NCI-H748 (cell line): ENCODE results near the gene MAN2A2.

Source experiments
- DNase-seq: peaks from one replicate; lab custom pipeline; 2025; ENCODE audit not compliant: unreplicated experiment; lab: John Stamatoyannopoulos, UW

MAN2A2 gene

GRCh38 chr15:90902840-90903732 is at the start of gene MAN2A2:
Gene MAN2A2 (plus strand): TSS chr15:90903302. CDS start chr15:90904208, 906 bp downstream.
- peak; percentile 69 for DNase-seq

- no peak for DNase-seq
These were observed 48.0 kb upstream of the MAN2A2 start for GRCh38 chr15:90855139-90855538.

- no peak for DNase-seq
These were observed 45.8 kb upstream of the MAN2A2 start for GRCh38 chr15:90857337-90857736.

GRCh38 chr15:90857883-90858443 is 45.1 kb upstream of the MAN2A2 start:
- DNase-seq, result no peak

GRCh38 chr15:90859234-90860131 is 43.6 kb upstream of the MAN2A2 start:
- no peak for DNase-seq

GRCh38 chr15:90860450-90860849 is 42.7 kb upstream of the MAN2A2 start:
- no peak for DNase-seq

GRCh38 chr15:90860942-90861675 is 42.0 kb upstream of the MAN2A2 start:
- DNase-seq, result peak; percentile 94

- no peak for DNase-seq
These were observed 40.6 kb upstream of the MAN2A2 start for GRCh38 chr15:90862487-90862886.

- no peak for DNase-seq
These were observed 39.9 kb upstream of the MAN2A2 start for GRCh38 chr15:90862964-90863778.

- no peak for DNase-seq
These were observed 39.1 kb upstream of the MAN2A2 start for GRCh38 chr15:90863987-90864386.

- no peak for DNase-seq
These were observed 38.6 kb upstream of the MAN2A2 start for GRCh38 chr15:90864507-90864906.

- DNase-seq, result no peak
These were observed 37.4 kb upstream of the MAN2A2 start for GRCh38 chr15:90865702-90866101.

- peak; percentile 42 for DNase-seq
These were observed 36.9 kb upstream of the MAN2A2 start for GRCh38 chr15:90866161-90866715.

- no peak for DNase-seq
These were observed 36.3 kb upstream of the MAN2A2 start for GRCh38 chr15:90866800-90867199.

GRCh38 chr15:90868261-90868689 is 34.8 kb upstream of the MAN2A2 start, which contains the start of gene FURIN:
Gene FURIN (plus strand): TSS chr15:90868588. CDS start chr15:90875741, 7,153 bp downstream.
- peak; percentile 37 for DNase-seq

GRCh38 chr15:90869140-90869541 is 34.0 kb upstream of the MAN2A2 start:
- DNase-seq, result no peak

GRCh38 chr15:90869601-90870353 is 33.3 kb upstream of the MAN2A2 start:
- DNase-seq, result peak; percentile 14

- DNase-seq, result no peak
These were observed 32.6 kb upstream of the MAN2A2 start for GRCh38 chr15:90870354-90871138.
